A673 (cell line): Measurements from ENCODE around the gene ABCA2. TPM values are rescaled to one million over a fixed set of nuclear protein-coding genes. Genes with fewer than 3 reads are reported as not detected.

Experiments used
- BruUV-seq: library from RNA; stranded (reverse); fragments of 400-500 nt; replicated peaks from 2 replicates; lab custom pipeline; 2021; lab: Mats Ljungman, UMichigan
- CTCF ChIA-PET: fragments of 300-600 bp; sonication (Branson Sonifier 250); formaldehyde crosslinking; loops from one replicate; lab custom pipeline; 2022; ENCODE audit warnings: antibody characterized with exemption; lab: Charles Lee
- POLR2A ChIA-PET: fragments of 300-600 bp; sonication (Branson Sonifier 250); formaldehyde crosslinking; loops from one replicate; lab custom pipeline; 2022; ENCODE audit warnings: antibody characterized with exemption; ENCODE audit not compliant: low non-redundant PET; lab: Charles Lee
- DNase-seq: peaks from one replicate; pipeline ENCODE4 v3.0.0-alpha.2; 2015; ENCODE audit warnings: low spot score
- H3K27ac ChIP-seq: fragments of 200-600 bp; sonication (generic); 2 replicates; pipeline ENCODE4 v1.5.1; 2016; ENCODE audit warnings: mixed run types, low read depth, mild to moderate bottlenecking, mixed read lengths, antibody characterized with exemption, low read length; ENCODE audit not compliant: poor library complexity, severe bottlenecking
- H3K27me3 ChIP-seq: fragments of 200-600 bp; sonication (generic); replicated peaks from 2 replicates; pipeline ENCODE4 v1.6.1; 2017; ENCODE audit warnings: mixed run types, low read depth, mild to moderate bottlenecking, mixed read lengths, antibody characterized with exemption, low read length; ENCODE audit not compliant: insufficient read depth, poor library complexity
- H3K36me3 ChIP-seq: fragments of 200-600 bp; sonication (generic); 2 replicates; pipeline ENCODE4 v1.6.1; 2016; ENCODE audit warnings: mixed run types, mild to moderate bottlenecking, mixed read lengths, antibody characterized with exemption, low read length; ENCODE audit not compliant: insufficient read depth, poor library complexity, severe bottlenecking
- H3K4me1 ChIP-seq: fragments of 200-600 bp; sonication (generic); 2 replicates; pipeline ENCODE4 v1.6.1; 2017; ENCODE audit warnings: mixed run types, mild to moderate bottlenecking, mixed read lengths, antibody characterized with exemption, low read length; ENCODE audit not compliant: insufficient read depth, poor library complexity, severe bottlenecking
- H3K4me3 ChIP-seq: fragments of 200-600 bp; sonication (generic); 2 replicates; pipeline ENCODE4 v1.5.1; 2016; ENCODE audit warnings: low read depth, mixed run types, mild to moderate bottlenecking, mixed read lengths, low read length; ENCODE audit not compliant: poor library complexity, severe bottlenecking
- H3K9me3 ChIP-seq: fragments of 200-600 bp; sonication (generic); 2 replicates; pipeline ENCODE4 v1.6.1; 2016; ENCODE audit warnings: mixed run types, low read depth, mild to moderate bottlenecking, mixed read lengths, antibody characterized with exemption, low read length; ENCODE audit not compliant: poor library complexity, severe bottlenecking
- CTCF ChIP-seq: fragments of 300-800, 200-600 bp; sonication (generic); conservative IDR thresholded peaks from 2 replicates; pipeline ENCODE4 v1.5.1; 2017; ENCODE audit warnings: low read depth, mild to moderate bottlenecking, antibody characterized with exemption, low read length, moderate library complexity, mixed read lengths
- EZH2 ChIP-seq: fragments of 200-600 bp; sonication (generic); IDR thresholded peaks from 2 replicates; pipeline ENCODE4 v1.6.1; 2017; ENCODE audit warnings: borderline replicate concordance, low read depth, mild to moderate bottlenecking, mixed read lengths, antibody characterized with exemption, low read length; ENCODE audit not compliant: poor library complexity, severe bottlenecking
- intact Hi-C: fragments of 100-400 bp; cut with micrococcal nuclease; formaldehyde crosslinking; loops from one replicate; pipeline ENCODE4 v1.10.0; 2022; ENCODE audit not compliant: unreplicated experiment
- total RNA-seq: library from RNA; stranded (reverse); gene quantifications from 2 replicates; pipeline ENCODE4 v1.2.3, GENCODE V29; 2021

Gene ABCA2
- total RNA-seq, 1 experiment from 2014 or later: 27.8 TPM

GRCh38 chr9:136981588-136982231, 46.3 kb downstream of the ABCA2 start:
- no peaks in the 10 kb centered on the region for H3K27me3 ChIP-seq
- no peak for TF ChIP-seq CTCF
- TF ChIP-seq EZH2: no peak
- H3K4me1 ChIP-seq: no peaks in the 10 kb centered on the region
- H3K36me3 ChIP-seq: no peaks in the 10 kb centered on the region
- CTCF ChIA-PET: no interaction called here
- POLR2A ChIA-PET: no interaction called here
- DNase-seq: peak; percentile 67
- no peak overlapping the region for H3K27ac ChIP-seq
- H3K4me3 ChIP-seq: no peak overlapping the region
- no TSS peak for BruUV-seq
- intact Hi-C loops: no loop called here
- H3K9me3 ChIP-seq: no peaks in the 10 kb centered on the region

GRCh38 chr9:136980669-136981478, 47.2 kb downstream of the ABCA2 start:
- Histone ChIP-seq H3K36me3 (no peaks in the 10 kb centered on the region), H3K4me1 (no peaks in the 10 kb centered on the region), H3K4me3 (no peak overlapping the region), H3K9me3 (no peaks in the 10 kb centered on the region), H3K27ac (no peak overlapping the region), H3K27me3 (no peaks in the 10 kb centered on the region)
- no peak for DNase-seq
- ChIA-PET CTCF (no interaction called here), POLR2A (no interaction called here)
- intact Hi-C loops: no loop called here
- TF ChIP-seq CTCF (no peak), EZH2 (no peak)
- BruUV-seq: no TSS peak

- no TSS peak for BruUV-seq
- ChIA-PET CTCF (no interaction called here), POLR2A (no interaction called here)
- TF ChIP-seq CTCF: no peak
- no peak for TF ChIP-seq EZH2
- DNase-seq: no peak
- H3K4me3 ChIP-seq: no peak overlapping the region
- intact Hi-C loops: no loop called here
- H3K4me1 ChIP-seq: no peaks in the 10 kb centered on the region
- H3K27me3 ChIP-seq: no peaks in the 10 kb centered on the region
- H3K27ac ChIP-seq: no peak overlapping the region
- H3K9me3 ChIP-seq: no peaks in the 10 kb centered on the region
- H3K36me3 ChIP-seq: no peaks in the 10 kb centered on the region
Measured at GRCh38 chr9:136979769-136980587, 48.1 kb downstream of the ABCA2 start.
